Urothelium cell line (cell line): ENCODE results near the gene FAM90A1.
"Not testable (repeated sequence)": the region's sequence is repeated elsewhere in the genome, so short reads cannot be mapped to it uniquely, and the experiment has no call there.

Experiments used
- DNase-seq: peaks from one replicate; pipeline ENCODE4 v3.0.0; 2011; ENCODE audit warnings: low spot score, mixed read lengths
- FAIRE-seq: peaks from 2 replicates; lab custom pipeline; 2011; peaks lifted over from hg19 to GRCh38; lab: Jason Lieb, UNC

The FAM90A1 gene

GRCh38 chr12:8226992-8227731, at the start of gene FAM90A1:
TSS of gene FAM90A1 (minus strand) at chr12:8227618. CDS start at chr12:8224832, 2,786 bp downstream.
- FAIRE-seq, DNase-seq: not testable (repeated sequence)

GRCh38 chr12:8276397-8276796, 49.0 kb upstream of the FAM90A1 start:
- FAIRE-seq, DNase-seq: not testable (repeated sequence)

- not testable (repeated sequence) for DNase-seq, FAIRE-seq
Observed at GRCh38 chr12:8266706-8267105, 39.3 kb upstream of the FAM90A1 start.

- not testable (repeated sequence) for FAIRE-seq
Observed at GRCh38 chr12:8264236-8264635, 36.8 kb upstream of the FAM90A1 start.

GRCh38 chr12:8261111-8261554, 33.7 kb upstream of the FAM90A1 start:
- DNase-seq, FAIRE-seq: not testable (repeated sequence)

More at GRCh38 chr12:8264236-8264635, 36.8 kb upstream of the FAM90A1 start:
- DNase-seq, result not testable (repeated sequence)

- FAIRE-seq, DNase-seq: not testable (repeated sequence)
Observed at GRCh38 chr12:8256356-8256755, 28.9 kb upstream of the FAM90A1 start.

- FAIRE-seq, result not testable (repeated sequence)
Observed at GRCh38 chr12:8254705-8255104, 27.3 kb upstream of the FAM90A1 start.

GRCh38 chr12:8252056-8252818, 24.8 kb upstream of the FAM90A1 start:
- FAIRE-seq, DNase-seq: not testable (repeated sequence)

More at GRCh38 chr12:8254705-8255104, 27.3 kb upstream of the FAM90A1 start:
- DNase-seq, result not testable (repeated sequence)

- not testable (repeated sequence) for FAIRE-seq, DNase-seq
Observed at GRCh38 chr12:8251616-8252015, 24.2 kb upstream of the FAM90A1 start.

GRCh38 chr12:8246941-8247535, 19.6 kb upstream of the FAM90A1 start:
- FAIRE-seq, result not testable (repeated sequence)
- peak; percentile 34 for DNase-seq

GRCh38 chr12:8243682-8244161, 16.3 kb upstream of the FAM90A1 start:
- FAIRE-seq, DNase-seq: not testable (repeated sequence)

- FAIRE-seq, result not testable (repeated sequence)
- DNase-seq, result peak; percentile 95
Observed at GRCh38 chr12:8242880-8243681, 15.7 kb upstream of the FAM90A1 start.

- FAIRE-seq, result not testable (repeated sequence)
Observed at GRCh38 chr12:8242622-8242879, 15.1 kb upstream of the FAM90A1 start.

GRCh38 chr12:8241917-8242621, 14.7 kb upstream of the FAM90A1 start:
- not testable (repeated sequence) for FAIRE-seq
- peak; percentile 8 for DNase-seq

More at GRCh38 chr12:8242622-8242879, 15.1 kb upstream of the FAM90A1 start:
- DNase-seq, result not testable (repeated sequence)

- FAIRE-seq, DNase-seq: not testable (repeated sequence)
Observed at GRCh38 chr12:8240340-8241114, 13.1 kb upstream of the FAM90A1 start.

GRCh38 chr12:8237031-8237430, 9.6 kb upstream of the FAM90A1 start:
- DNase-seq, FAIRE-seq: not testable (repeated sequence)

- not testable (repeated sequence) for DNase-seq, FAIRE-seq
Observed at GRCh38 chr12:8235316-8236157, 8.1 kb upstream of the FAM90A1 start.

GRCh38 chr12:8234746-8235145, 7.3 kb upstream of the FAM90A1 start:
- not testable (repeated sequence) for FAIRE-seq, DNase-seq
